MG63 (cell line): ENCODE data around the gene CALCOCO1. TPM values are rescaled to one million over a fixed set of nuclear protein-coding genes. Genes with fewer than 3 reads are reported as not detected.

Experiments
- DNase-seq: peaks from one replicate; pipeline ENCODE4 v3.0.0-alpha.2; 2020
- H3K27me3 ChIP-seq: fragments of 250-450 bp; sonication (Bioruptor Pico); 2 replicates; pipeline ENCODE4 v1.5.1; 2020; ENCODE audit warnings: mild to moderate bottlenecking, moderate library complexity
- H3K36me3 ChIP-seq: fragments of 250-450 bp; sonication (Bioruptor Pico); 2 replicates; pipeline ENCODE4 v1.5.1; 2020; ENCODE audit warnings: mild to moderate bottlenecking, moderate library complexity
- H3K4me3 ChIP-seq: fragments of 250-450 bp; sonication (Bioruptor Pico); 2 replicates; pipeline ENCODE4 v1.5.1; 2020; ENCODE audit warnings: mild to moderate bottlenecking, moderate library complexity
- H3K9me3 ChIP-seq: fragments of 250-450 bp; sonication (Bioruptor Pico); 2 replicates; pipeline ENCODE4 v1.5.1; 2020; ENCODE audit warnings: mild to moderate bottlenecking, moderate library complexity
- total RNA-seq: library from RNA; depleted of rRNA; stranded (reverse); fragments of >200 nt; shearing (Covaris generic); gene quantifications from 2 replicates; pipeline ENCODE4 v1.2.3, GENCODE V29; 2014; ENCODE audit warnings: low replicate concordance; rRNA removed

CALCOCO1 gene
- total RNA-seq, 1 experiment from 2014 or later = 42.4 TPM

DNA sequence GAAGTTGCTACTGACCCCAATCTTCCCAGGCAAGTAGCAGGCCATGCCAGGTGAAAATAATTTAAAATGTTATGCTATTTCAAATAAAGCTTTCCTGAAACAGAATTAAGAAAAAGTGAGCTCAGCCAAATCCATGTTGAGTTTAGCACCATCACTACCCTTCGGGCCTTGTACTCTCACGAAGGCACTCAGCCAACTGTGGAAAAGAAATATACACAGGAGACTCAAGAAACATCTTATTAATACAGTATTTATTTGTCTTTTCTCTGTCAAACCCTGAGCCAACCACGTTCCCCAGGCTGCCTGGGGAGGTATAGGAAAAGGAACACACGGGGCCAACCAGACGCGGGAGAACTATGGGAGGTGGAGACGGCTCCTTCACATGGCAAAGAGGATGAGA is 62.3 kb downstream of the CALCOCO1 start:
- Histone ChIP-seq H3K9me3 (no peaks in the 10 kb centered on the region), H3K4me3 (no peak overlapping the region), H3K27me3 (no peaks in the 10 kb centered on the region), H3K36me3 (peaks cover 62% of the 10 kb centered on the region)
- DNase-seq = no peak

DNA sequence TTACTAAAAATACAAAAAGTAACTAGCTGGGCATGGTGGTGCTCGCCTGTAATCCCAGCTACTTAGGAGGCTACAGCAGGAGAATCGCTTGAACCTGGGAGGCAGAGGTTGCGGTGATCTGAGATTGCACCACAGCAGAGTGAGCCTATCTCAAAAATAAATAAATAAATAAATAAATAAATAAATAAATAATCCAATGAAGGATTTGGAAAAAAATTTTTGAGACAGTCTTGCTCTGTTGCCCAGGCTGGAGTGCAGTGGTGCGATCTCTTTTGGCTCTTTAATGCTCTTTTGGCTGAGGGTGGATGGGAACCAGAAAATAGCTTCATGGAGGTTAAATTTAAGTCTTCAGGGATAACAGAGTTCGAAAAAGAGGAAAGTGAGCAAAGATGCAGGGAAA is 63.1 kb downstream of the CALCOCO1 start:
- no peak for DNase-seq
- Histone ChIP-seq H3K4me3 (no peak overlapping the region), H3K27me3 (no peaks in the 10 kb centered on the region)

DNA sequence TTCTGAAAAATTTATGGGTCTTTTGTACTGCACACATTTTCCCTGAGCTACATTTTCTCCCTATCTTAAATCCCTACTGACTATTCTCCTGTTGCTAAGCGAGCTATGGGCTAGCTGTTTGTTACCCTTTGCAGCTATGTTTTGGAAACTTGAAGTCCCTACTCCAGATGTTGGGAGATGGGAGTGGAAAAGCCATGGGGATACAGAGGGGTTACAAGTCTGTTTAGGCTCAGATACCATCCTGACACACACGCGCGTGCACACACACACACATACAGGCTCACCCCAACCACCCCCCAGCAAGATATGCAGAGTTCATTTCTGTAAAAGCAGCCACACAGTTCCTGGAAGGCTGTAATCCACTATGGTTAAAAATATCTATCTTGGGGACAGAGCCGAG is 67.2 kb downstream of the CALCOCO1 start:
- no peak for DNase-seq
- Histone ChIP-seq H3K27me3 (no peaks in the 10 kb centered on the region), H3K9me3 (no peaks in the 10 kb centered on the region), H3K36me3 (peaks cover 21% of the 10 kb centered on the region), H3K4me3 (no peak overlapping the region)

More for the DNA sequence above, 63.1 kb downstream of the CALCOCO1 start:
- no peaks in the 10 kb centered on the region for H3K9me3 ChIP-seq
- peaks cover 55% of the 10 kb centered on the region for H3K36me3 ChIP-seq

DNA sequence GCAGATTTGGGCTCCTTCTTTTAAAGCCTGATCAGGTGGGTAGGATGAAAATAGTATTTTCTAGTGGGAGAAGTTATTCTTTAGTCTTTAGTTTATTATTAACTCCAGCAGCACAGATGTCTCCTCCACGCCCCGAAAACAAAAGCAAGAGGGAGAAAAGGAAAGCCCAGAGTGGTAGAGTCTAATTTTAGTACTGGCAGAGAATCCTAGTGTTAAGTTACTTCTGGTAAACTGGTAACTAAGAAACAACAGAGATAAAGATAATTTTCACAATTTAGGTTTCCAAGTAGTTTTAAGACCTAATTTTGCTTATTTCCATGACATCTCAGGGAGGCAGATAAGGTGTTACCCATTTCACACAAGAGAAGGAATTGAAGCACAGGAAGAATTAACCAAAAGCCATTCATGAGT is 67.7 kb downstream of the CALCOCO1 start:
- H3K9me3 ChIP-seq = no peaks in the 10 kb centered on the region
- no peak for DNase-seq
- H3K36me3 ChIP-seq = peaks cover 17% of the 10 kb centered on the region
- no peak overlapping the region for H3K4me3 ChIP-seq
- no peaks in the 10 kb centered on the region for H3K27me3 ChIP-seq

DNA sequence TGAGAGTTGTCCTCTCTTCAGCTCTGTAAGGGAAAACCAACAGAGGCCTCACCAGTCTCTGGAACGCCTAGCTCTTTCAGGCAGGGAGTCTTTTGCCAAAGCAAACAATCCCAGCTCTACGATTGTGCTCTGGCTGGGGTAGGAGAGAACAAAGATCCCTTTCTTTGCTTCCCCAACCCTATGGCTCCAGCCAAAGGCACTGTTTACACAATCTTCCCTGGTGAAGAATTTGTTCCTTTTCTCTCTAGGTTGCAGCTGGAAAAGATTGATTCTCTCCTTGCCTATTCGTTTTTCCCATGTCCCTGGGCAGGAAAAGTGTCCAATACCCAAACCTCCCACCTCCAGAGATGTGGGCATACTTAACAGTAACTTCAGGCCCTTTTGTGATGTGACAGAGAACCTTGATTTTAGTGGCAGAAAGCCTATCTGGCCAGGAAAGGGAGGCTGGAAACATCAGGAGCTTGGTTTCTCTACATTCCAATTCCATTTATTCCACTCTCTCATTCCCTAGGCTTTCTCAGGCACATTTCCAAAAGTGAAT is 68.2 kb downstream of the CALCOCO1 start:
- DNase-seq = peak; percentile 75
- no peak overlapping the region for H3K4me3 ChIP-seq
- H3K27me3 ChIP-seq = no peaks in the 10 kb centered on the region
- no peaks in the 10 kb centered on the region for H3K9me3 ChIP-seq
- peaks cover 13% of the 10 kb centered on the region for H3K36me3 ChIP-seq

Other genes starting within 250 kb of the CALCOCO1 start
- gene MAP3K12, start 228.0 kb downstream of the CALCOCO1 start, total RNA-seq = 5.7 and 15.0 TPM in 2 replicates
- 51.7 and 66.1 TPM in 2 replicates for gene TARBP2, start 226.2 kb downstream of the CALCOCO1 start, total RNA-seq
- gene NPFF, start 220.0 kb downstream of the CALCOCO1 start, total RNA-seq = not detected in 2 replicates
- 5.7 and 12.4 TPM in 2 replicates for gene ATF7, start 101.1 kb downstream of the CALCOCO1 start, total RNA-seq
- 213 and 230 TPM in 2 replicates for gene ATP5MC2, start 51.4 kb downstream of the CALCOCO1 start, total RNA-seq
- gene CISTR, start 24.5 kb upstream of the CALCOCO1 start, total RNA-seq = not detected in 2 replicates
- 1.7 and 5.1 TPM in 2 replicates for gene HOXC13, start 211.4 kb upstream of the CALCOCO1 start, total RNA-seq
- 1.5 and 1.9 TPM in 2 replicates for gene HOXC12, start 227.5 kb upstream of the CALCOCO1 start, total RNA-seq
- gene HOXC11, start 245.7 kb upstream of the CALCOCO1 start, total RNA-seq = 0.30 and 1.3 TPM in 2 replicates
- gene HOTAIR, start 247.5 kb upstream of the CALCOCO1 start, total RNA-seq = 4.2 and 4.5 TPM in 2 replicates